H1 (cell line): ENCODE measurements around the gene SSNA1. TPM values are rescaled to one million over a fixed set of nuclear protein-coding genes. Genes with fewer than 3 reads are reported as not detected.

Experiments
- CTCF ChIA-PET: fragments of 300-600 bp; sonication (Branson Sonifier 250); formaldehyde crosslinking; loops from one replicate; lab custom pipeline; 2021; ENCODE audit not compliant: partially characterized antibody; lab: Charles Lee
- POLR2A ChIA-PET: fragments of 300-600 bp; sonication (Branson Sonifier 250); formaldehyde crosslinking; loops from one replicate; lab custom pipeline; 2021; ENCODE audit warnings: inconsistent platforms; ENCODE audit not compliant: partially characterized antibody; lab: Charles Lee
- DNase-seq, 2 experiments: peaks; one replicate each; pipeline versions ENCODE4 v3.0.0 to v3.0.0-alpha.2; 2010 to 2022; ENCODE audit warnings: low spot score in 2 of 2, low read depth in 1 of 2, mixed read lengths in 1 of 2
- FAIRE-seq: peaks from 2 replicates; lab custom pipeline; 2011; peaks lifted over from hg19 to GRCh38; lab: Jason Lieb, UNC
- H2AFZ ChIP-seq: 2 replicates; pipeline ENCODE4 v1.8.1; 2012; ENCODE audit warnings: low read length, inconsistent platforms
- H2AK5ac ChIP-seq: 2 replicates; pipeline ENCODE4 v1.6.1; 2013; ENCODE audit warnings: low read depth, low read length
- H2BK120ac ChIP-seq: replicated peaks from 2 replicates; pipeline ENCODE3; 2013; ENCODE audit warnings: low read depth, low read length, inconsistent platforms
- H2BK12ac ChIP-seq: 2 replicates; pipeline ENCODE4 v1.6.1; 2013; ENCODE audit warnings: low read depth, low read length
- H2BK15ac ChIP-seq: 2 replicates; pipeline ENCODE4 v1.6.1; 2013; ENCODE audit warnings: low read length
- H2BK20ac ChIP-seq: 2 replicates; pipeline ENCODE4 v1.6.1; 2013; ENCODE audit warnings: low read length
- H2BK5ac ChIP-seq: 2 replicates; pipeline ENCODE4 v1.6.1; 2013; ENCODE audit warnings: low read depth, low read length
- H3K14ac ChIP-seq: 2 replicates; pipeline ENCODE4 v1.6.1; 2013; ENCODE audit warnings: inconsistent platforms; ENCODE audit not compliant: insufficient read length
- H3K18ac ChIP-seq: 2 replicates; pipeline ENCODE4 v1.6.1; 2013; ENCODE audit warnings: low read length; ENCODE audit errors: extremely low read depth
- H3K23ac ChIP-seq: 2 replicates; pipeline ENCODE4 v1.6.1; 2013; ENCODE audit warnings: inconsistent platforms; ENCODE audit not compliant: insufficient read length
- H3K23me2 ChIP-seq: 2 replicates; pipeline ENCODE4 v1.6.1; 2013; ENCODE audit warnings: low read depth, low read length
- H3K27ac ChIP-seq: 2 replicates; pipeline ENCODE4 v1.6.1; 2011; ENCODE audit warnings: low read depth, low read length, inconsistent platforms
- H3K27me3 ChIP-seq, 4 experiments: replicated peaks in 1 of 4; 1 replicate in 1 of 4; 2 replicates in 3 of 4; pipeline versions ENCODE4 v1.6.1 to v1.8.1; 2011 to 2013; ENCODE audit warnings: low read length in 3 of 4, mild to moderate bottlenecking in 3 of 4, inconsistent platforms in 2 of 4, mixed read lengths in 2 of 4, moderate library complexity in 1 of 4; ENCODE audit not compliant: control insufficient read depth in 3 of 4, insufficient read depth in 3 of 4; ENCODE audit errors: extremely low read depth in 1 of 4
- H3K36me3 ChIP-seq, 4 experiments: 2 replicates each; pipeline versions ENCODE4 v1.6.1 to v1.8.1; 2011 to 2013; ENCODE audit warnings: mild to moderate bottlenecking in 4 of 4, low read length in 3 of 4, moderate library complexity in 2 of 4, control low read depth in 1 of 4, inconsistent platforms in 1 of 4; ENCODE audit not compliant: insufficient read depth in 4 of 4, control insufficient read depth in 2 of 4
- H3K4ac ChIP-seq: replicated peaks from 2 replicates; pipeline ENCODE3; 2013; ENCODE audit warnings: low read length, low read depth, mixed read lengths, inconsistent platforms; ENCODE audit not compliant: insufficient read length
- H3K4me1 ChIP-seq, 4 experiments: replicated peaks in 1 of 4; 1 replicate in 1 of 4; 2 replicates in 3 of 4; pipeline versions ENCODE4 v1.6.1 to v1.8.1; 2011 to 2013; ENCODE audit warnings: low read length in 3 of 4, inconsistent platforms in 2 of 4, mixed read lengths in 1 of 4; ENCODE audit not compliant: insufficient read depth in 4 of 4, control insufficient read depth in 3 of 4
- H3K4me2 ChIP-seq, 2 experiments: 2 replicates each; pipeline versions ENCODE4 v1.6.1 to v1.8.1; 2011 to 2013; ENCODE audit warnings: low read depth in 2 of 2, low read length in 2 of 2, control low read depth in 1 of 2, inconsistent platforms in 1 of 2, mild to moderate bottlenecking in 1 of 2; ENCODE audit not compliant: insufficient read depth in 1 of 2
- H3K4me3 ChIP-seq, 4 experiments: fragments of 200-600, 300-600 bp in 1 of 4; sonication (generic), shearing (Covaris generic), sonication (Bioruptor Twin) in 1 of 4; 2 replicates each; pipeline versions ENCODE4 v1.5.1 to v1.8.1; 2011 to 2016; ENCODE audit warnings: low read length in 4 of 4, low read depth in 3 of 4, control low read depth in 2 of 4, inconsistent platforms in 2 of 4, mild to moderate bottlenecking in 2 of 4, mixed read lengths in 1 of 4, moderate library complexity in 1 of 4; ENCODE audit not compliant: insufficient read depth in 2 of 4; ENCODE audit errors: extremely low read depth in 1 of 4
- H3K56ac ChIP-seq: replicated peaks from 2 replicates; pipeline ENCODE3; 2013; ENCODE audit warnings: low read depth, mild to moderate bottlenecking, mixed read lengths, low read length, inconsistent platforms; ENCODE audit not compliant: insufficient read length
- H3K79me1 ChIP-seq: 2 replicates; pipeline ENCODE4 v1.6.1; 2013; ENCODE audit warnings: low read depth, low read length, control low read depth
- H3K79me2 ChIP-seq, 2 experiments: 2 replicates each; pipeline versions ENCODE4 v1.6.1 to v1.8.1; 2012 to 2013; ENCODE audit warnings: low read length in 2 of 2, mild to moderate bottlenecking in 2 of 2, inconsistent platforms in 1 of 2; ENCODE audit not compliant: insufficient read depth in 2 of 2, control insufficient read depth in 1 of 2
- H3K9ac ChIP-seq, 4 experiments: replicated peaks in 1 of 4; 1 replicate in 1 of 4; 2 replicates in 3 of 4; pipeline versions ENCODE4 v1.6.1 to v1.8.1; 2011 to 2013; ENCODE audit warnings: low read depth in 3 of 4, low read length in 3 of 4, control low read depth in 2 of 4, mild to moderate bottlenecking in 2 of 4, moderate library complexity in 2 of 4, inconsistent platforms in 1 of 4; ENCODE audit errors: extremely low read depth in 1 of 4
- H3K9me3 ChIP-seq, 2 experiments: 2 replicates each; pipeline versions ENCODE4 v1.6.1 to v1.8.1; 2012 to 2013; ENCODE audit warnings: mild to moderate bottlenecking in 2 of 2, moderate library complexity in 2 of 2, control low read depth in 1 of 2, inconsistent platforms in 1 of 2, low read depth in 1 of 2, low read length in 1 of 2, mixed read lengths in 1 of 2; ENCODE audit not compliant: insufficient read depth in 2 of 2
- H4K20me1 ChIP-seq, 2 experiments: replicated peaks in 1 of 2; 2 replicates each; pipeline versions ENCODE3 to v1.8.1; 2011 to 2013; ENCODE audit warnings: inconsistent platforms in 2 of 2, low read length in 2 of 2, mild to moderate bottlenecking in 1 of 2; ENCODE audit not compliant: insufficient read depth in 2 of 2, control insufficient read depth in 1 of 2
- H4K5ac ChIP-seq: 2 replicates; pipeline ENCODE4 v1.6.1; 2013; ENCODE audit warnings: low read length, low read depth, mixed read lengths, inconsistent platforms; ENCODE audit not compliant: insufficient read length
- H4K8ac ChIP-seq: 2 replicates; pipeline ENCODE4 v1.8.0; 2013; ENCODE audit warnings: mild to moderate bottlenecking, moderate library complexity, low read length, inconsistent platforms; ENCODE audit not compliant: insufficient read depth; ENCODE audit errors: extremely low read depth
- H4K91ac ChIP-seq: replicated peaks from 2 replicates; pipeline ENCODE3; 2013; ENCODE audit warnings: low read length, mixed read lengths, inconsistent platforms; ENCODE audit not compliant: insufficient read length
- CTBP2 ChIP-seq: IDR thresholded peaks from 2 replicates; pipeline ENCODE4 v1.7.0; 2011; ENCODE audit warnings: borderline replicate concordance, mild to moderate bottlenecking, moderate library complexity, mixed read lengths, low read length; ENCODE audit not compliant: insufficient read depth, insufficient read length
- HDAC2 ChIP-seq, 2 experiments: fragments of 300-600 bp in 1 of 2; sonication (generic) in 1 of 2; IDR thresholded peaks; 2 replicates each; pipeline ENCODE4 v1.6.1; 2011 to 2012; ENCODE audit warnings: low read depth in 2 of 2, low read length in 2 of 2, mild to moderate bottlenecking in 2 of 2, moderate library complexity in 2 of 2, borderline replicate concordance in 1 of 2, inconsistent platforms in 1 of 2
- KDM5A ChIP-seq: fragments of 200-600 bp; IDR thresholded peaks from 2 replicates; pipeline ENCODE4 v1.7.1; 2012; ENCODE audit warnings: mild to moderate bottlenecking, low read length, inconsistent platforms, mixed read lengths
- SIRT6 ChIP-seq: IDR thresholded peaks from one replicate; pipeline ENCODE4 v1.7.1; 2012; ENCODE audit warnings: low read length, inconsistent platforms
- SIX5 ChIP-seq: IDR thresholded peaks from 2 replicates; pipeline ENCODE4 v1.6.1; 2011; ENCODE audit warnings: mild to moderate bottlenecking, low read depth, low read length
- SP4 ChIP-seq: IDR thresholded peaks from 2 replicates; pipeline ENCODE4 v1.6.1; 2012; ENCODE audit warnings: low read length, inconsistent platforms
- WGBS, 2 experiments: shearing (Covaris generic) in 1 of 2; methylation state at CpG; one replicate each; pipeline versions ENCODE4 v1.1.6 to v1.1.7; 2013 to 2015; ENCODE audit warnings: low lambda C conversion rate in 2 of 2, mixed read lengths in 2 of 2, inconsistent platforms in 1 of 2, low coverage in 1 of 2, missing lambda C conversion rate in 1 of 2; ENCODE audit not compliant: insufficient replicate concordance in 2 of 2, insufficient coverage in 1 of 2, insufficient read length in 1 of 2; ENCODE audit errors: extremely low coverage in 1 of 2, missing lambda C conversion rate in 1 of 2; 5-methylcytosine and 5-hydroxymethylcytosine counted together
- polyA plus RNA-seq, 7 experiments: library from polyadenylated mRNA; depleted of rRNA in 3 of 7; stranded (reverse) in 5 of 7; unstranded in 2 of 7; fragments of >200 nt in 5 of 7; fragments of 200-250 nt in 2 of 7; gene quantifications; 1 replicate in 5 of 7; 2 replicates in 1 of 7; 4 replicates in 1 of 7; pipeline versions ENCODE4 v1.2.1 to v1.2.3, GENCODE V29; 2011 to 2013; ENCODE audit warnings: missing spikeins in 2 of 7, mixed read lengths in 2 of 7
- total RNA-seq: library from RNA; stranded (reverse); fragmentation: NEBNext Ultra II Directional; extraction: Animal tissue kit (Norgen Biotek cat#: 25700); gene quantifications from 2 replicates; pipeline ENCODE4 v1.2.1, GENCODE V29; 2021
- TF ChIP-seq, protein P1 (sequence below): IDR thresholded peaks from 2 replicates; pipeline ENCODE4 v1.6.1; 2012; ENCODE audit warnings: inconsistent platforms

SSNA1 gene
- total and polyA plus RNA-seq, 2 of the 8 experiments (the other 6 are each of a cell fraction or from before 2014, with no cell fraction given), result 87.3 to 157 TPM

DNA sequence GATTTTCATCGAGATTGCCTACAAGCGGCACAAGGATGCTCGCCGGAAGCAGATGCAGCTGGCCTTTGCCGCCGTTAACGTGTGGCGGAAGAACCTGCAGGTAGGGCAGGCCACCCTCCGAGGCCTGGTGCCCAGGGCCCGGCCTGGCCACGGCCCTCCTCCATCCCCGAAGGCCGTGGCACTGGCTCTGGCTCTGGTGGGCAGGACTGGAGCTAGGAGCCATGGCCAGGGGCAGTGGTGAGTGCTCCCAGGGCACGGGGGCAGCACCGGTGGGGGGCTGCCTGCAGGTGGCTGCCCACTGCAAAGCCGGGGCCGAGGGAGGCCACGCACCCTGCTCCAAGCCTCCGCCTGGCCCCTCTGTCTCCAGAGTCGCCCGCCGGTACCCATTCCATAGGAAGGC lies 24.7 kb upstream of the SSNA1 start:
- H3K4ac ChIP-seq, result no peak overlapping the region
- no peaks in the 10 kb centered on the region for H3K9me3 ChIP-seq
- H3K23ac ChIP-seq, result no peak overlapping the region
- 94% methylated on average over 18 of the region's 22 CpGs; no CpG with 5 or more reads in 1 of the 2 experiments for WGBS, 2 experiments
- H2BK15ac ChIP-seq, result no peak overlapping the region
- H3K18ac ChIP-seq, result no peak overlapping the region
- peak overlapping the region; percentile 30 for H4K91ac ChIP-seq
- no peak overlapping the region for H2AK5ac ChIP-seq
- H4K20me1 ChIP-seq, result peaks cover 0 to 15% of the 10 kb centered on the region in 2 experiments
- FAIRE-seq, result no peak
- peaks cover 11% of the 10 kb centered on the region; the same call in 1 of the 2 replicates for H3K23me2 ChIP-seq
- H3K4me1 ChIP-seq, result peaks cover 0 to 14% (median 9%) of the 10 kb centered on the region in 4 experiments; a peak in 6 of 7 replicates
- no peaks in the 10 kb centered on the region; the same call in 1 of the 2 replicates for H3K79me1 ChIP-seq
- H3K79me2 ChIP-seq, result no peaks in the 10 kb centered on the region
- no peak overlapping the region; the same call in 1 of the 2 replicates for H2BK5ac ChIP-seq
- ChIA-PET CTCF (interaction anchor here (0.9 to 4.0 kb wide), 8 partner anchors 12 to 392 kb away, joined by 3 to 16 read pairs (median 6); partner anchors contain the start of gene CYSRT1), POLR2A (interaction anchor here (0.9 to 2.9 kb wide), 5 partner anchors 11 to 77 kb away, joined by 3 to 15 read pairs (median 7); partner anchors contain the start of gene TUBB4B)
- H3K27ac ChIP-seq, result no peak overlapping the region
- no peak overlapping the region for H2AFZ ChIP-seq
- H4K5ac ChIP-seq, result no peak overlapping the region
- 0 out of 2 replicates have a peak overlapping the region, but pooled peaks have one; percentile 9 for H2BK12ac ChIP-seq
- TF ChIP-seq HDAC2 (IDR thresholded peaks at IDR 0.05; ENCODE audit: borderline replicate concordance in 1 of 2, low read depth in 2 of 2, low read length in 2 of 2) (no peak), SIX5 (no peak), SIRT6 (no peak), KDM5A (no peak), CTBP2 (no peak), SP4 (no peak)
- TF ChIP-seq, protein P1, sequence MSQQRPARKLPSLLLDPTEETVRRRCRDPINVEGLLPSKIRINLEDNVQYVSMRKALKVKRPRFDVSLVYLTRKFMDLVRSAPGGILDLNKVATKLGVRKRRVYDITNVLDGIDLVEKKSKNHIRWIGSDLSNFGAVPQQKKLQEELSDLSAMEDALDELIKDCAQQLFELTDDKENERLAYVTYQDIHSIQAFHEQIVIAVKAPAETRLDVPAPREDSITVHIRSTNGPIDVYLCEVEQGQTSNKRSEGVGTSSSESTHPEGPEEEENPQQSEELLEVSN, result peak; percentile 65; the same call in 1 of the 2 replicates
- no peak overlapping the region for H2BK120ac ChIP-seq
- H3K27me3 ChIP-seq, result peaks cover 61 to 98% (median 90%) of the 10 kb centered on the region in 4 experiments
- H3K9ac ChIP-seq, result no peak overlapping the region
- no peak overlapping the region for H2BK20ac ChIP-seq
- H3K36me3 ChIP-seq, result no peaks in the 10 kb centered on the region; a peak in 1 of 8 replicates
- peak overlapping the region; percentile 84 to 90; a peak in 3 of 4 replicates for H3K4me2 ChIP-seq
- no peak overlapping the region for H3K56ac ChIP-seq
- peak overlapping the region in 1 of 4 experiments; percentile 61; a peak in 1 of 8 replicates for H3K4me3 ChIP-seq
- DNase-seq, result no peak
- H4K8ac ChIP-seq, result 0 out of 2 replicates have a peak overlapping the region, but pooled peaks have one; percentile 57
- H3K14ac ChIP-seq, result no peak overlapping the region
